ENCODE data around the gene RP2. TPM values are rescaled to one million over a fixed set of nuclear protein-coding genes. Genes with fewer than 3 reads are reported as not detected.

The RP2 gene
- total and polyA plus RNA-seq, 4 donors = 3.2 to 11.5 (median 7.3) TPM

DNA sequence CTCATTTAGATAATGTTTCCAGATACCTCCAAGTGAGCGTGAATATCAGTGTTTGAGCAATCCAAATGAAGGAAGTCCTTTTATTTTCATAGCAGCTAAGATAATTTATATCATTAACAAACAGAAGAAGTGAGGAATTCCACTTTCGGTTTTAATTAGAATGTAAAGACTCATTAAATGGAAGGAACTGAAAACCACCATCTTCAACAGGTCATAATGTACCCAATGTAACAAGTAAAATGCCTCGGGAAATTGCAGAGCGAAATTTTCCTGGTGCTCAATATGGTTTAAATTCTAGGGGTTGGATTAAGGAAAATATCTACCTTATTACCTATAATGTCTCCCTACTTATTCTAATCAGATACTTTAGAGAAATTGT, 44.0 kb upstream of the RP2 start:
- Histone ChIP-seq H3K9ac (ENCODE audit: low read depth in 1 of 2, low read length in 2 of 2) (no peak overlapping the region), H3K9me3 (ENCODE audit: control insufficient read depth in 4 of 4, low read length in 3 of 4) (no peaks in the 10 kb centered on the region), H3K36me3 (ENCODE audit: control insufficient read depth in 4 of 4, insufficient read depth in 3 of 4, low read depth in 1 of 4, low read length in 3 of 4) (no peaks in the 10 kb centered on the region), H3K4me1 (ENCODE audit: control insufficient read depth in 4 of 4, insufficient read depth in 4 of 4, low read length in 3 of 4) (peaks cover 0 to 9% (median 6%) of the 10 kb centered on the region in 4 donors), H3K27ac (ENCODE audit: low read depth in 1 of 2, low read length in 2 of 2) (peak overlapping the region; percentile 13 to 79), H3K27me3 (ENCODE audit: control insufficient read depth in 4 of 4, insufficient read depth in 4 of 4, low read length in 3 of 4) (no peaks in the 10 kb centered on the region), H3K4me3 (ENCODE audit: low read depth in 1 of 3, low read length in 3 of 3) (no peak overlapping the region)
- 42% methylated on average over 4 of the region's 4 CpGs for WGBS
- no peak for TF ChIP-seq NR2F2 (IDR thresholded peaks at IDR 0.05)
- no peak for TF ChIP-seq RXRA (IDR thresholded peaks at IDR 0.05)
- no peak for TF ChIP-seq TAF1 (conservative IDR thresholded peaks at IDR 0.05)
- TF ChIP-seq ZBTB33 (IDR thresholded peaks at IDR 0.05) = no peak
- no peak for TF ChIP-seq EGR1 (IDR thresholded peaks at IDR 0.05; ENCODE audit: low read depth in 2 of 2)
- no peak for TF ChIP-seq SP1 (IDR thresholded peaks at IDR 0.05)
- TF ChIP-seq, protein P1, sequence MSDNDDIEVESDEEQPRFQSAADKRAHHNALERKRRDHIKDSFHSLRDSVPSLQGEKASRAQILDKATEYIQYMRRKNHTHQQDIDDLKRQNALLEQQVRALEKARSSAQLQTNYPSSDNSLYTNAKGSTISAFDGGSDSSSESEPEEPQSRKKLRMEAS (IDR thresholded peaks at IDR 0.05) = no peak
- no peak for TF ChIP-seq CTCF (IDR thresholded peaks at IDR 0.05; ENCODE audit: low read depth, low read length, missing input control)
- no peak for TF ChIP-seq HNF4A (conservative IDR thresholded peaks at IDR 0.05)
- TF ChIP-seq FOXA1 (IDR thresholded peaks at IDR 0.05) = no peak
- no peak for TF ChIP-seq JUND (IDR thresholded peaks at IDR 0.05)
- no peak for TF ChIP-seq RAD21 (IDR thresholded peaks at IDR 0.05)
- TF ChIP-seq YY1 (IDR thresholded peaks at IDR 0.05) = no peak
- TF ChIP-seq REST (IDR thresholded peaks at IDR 0.05) = no peak
- TF ChIP-seq FOXA2 (IDR thresholded peaks at IDR 0.05) = no peak
- TF ChIP-seq HNF4G (IDR thresholded peaks at IDR 0.05) = no peak
- no peak for TF ChIP-seq ATF3 (IDR thresholded peaks at IDR 0.05)
- DNase-seq (ENCODE audit: low spot score) = no peak
